ENCODE results near the gene HEPN1. TPM values are rescaled to one million over a fixed set of nuclear protein-coding genes. Genes with fewer than 3 reads are reported as not detected.

HEPN1 gene
- total and polyA plus RNA-seq, 2 of the 8 experiments (the other 6 are each of a cell fraction or from before 2014, with no cell fraction given), result not detected

DNA sequence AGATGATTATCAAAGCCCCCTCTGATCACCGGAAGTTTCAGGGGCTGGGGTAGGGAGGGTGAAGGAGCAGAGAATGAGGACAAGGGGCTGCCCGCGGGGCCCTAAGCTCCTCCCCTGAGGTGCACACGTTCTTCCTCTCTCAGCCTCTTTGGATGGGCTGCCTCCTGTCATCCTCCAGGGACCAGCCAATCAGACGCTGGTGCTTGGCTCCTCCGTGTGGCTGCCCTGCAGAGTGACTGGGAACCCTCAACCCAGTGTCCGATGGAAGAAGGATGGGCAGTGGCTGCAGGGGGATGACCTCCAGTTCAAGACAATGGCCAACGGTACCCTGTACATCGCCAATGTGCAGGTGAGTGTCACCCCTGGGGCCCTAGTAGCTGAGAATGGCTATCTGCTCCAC lies 46.3 kb upstream of the HEPN1 start:
- 36% methylated on average over 9 of the region's 9 CpGs; no CpG with 5 or more reads in 1 of the 2 experiments for WGBS, 2 experiments (ENCODE audit: extremely low coverage in 1 of 2, insufficient coverage in 1 of 2, insufficient read length in 1 of 2, insufficient replicate concordance in 2 of 2, low coverage in 1 of 2, low lambda C conversion rate in 2 of 2, missing lambda C conversion rate in 1 of 2)
- H3K9ac ChIP-seq (replicated peaks in 1 of 4; ENCODE audit: extremely low read depth in 1 of 4, low read depth in 3 of 4, low read length in 3 of 4), result no peak overlapping the region
- no peak overlapping the region for H2BK120ac ChIP-seq (replicated peaks; ENCODE audit: low read depth, low read length)
- no peak overlapping the region for H3K56ac ChIP-seq (replicated peaks; ENCODE audit: insufficient read length, low read depth, low read length)
- no peak overlapping the region for H3K4me3 ChIP-seq (ENCODE audit: extremely low read depth in 1 of 4, insufficient read depth in 2 of 4, low read depth in 3 of 4, low read length in 4 of 4)
- no peak overlapping the region; the same call in 1 of the 2 replicates for H3K27ac ChIP-seq (ENCODE audit: low read depth, low read length)
- no peak overlapping the region for H2BK5ac ChIP-seq (ENCODE audit: low read depth, low read length)
- no peak overlapping the region for H3K23ac ChIP-seq (ENCODE audit: insufficient read length)
- H2BK12ac ChIP-seq (ENCODE audit: low read depth, low read length), result no peak overlapping the region
- H3K36me3 ChIP-seq (ENCODE audit: control insufficient read depth in 2 of 4, insufficient read depth in 4 of 4, low read length in 3 of 4), result peaks cover 0 to 4% (median 0%) of the 10 kb centered on the region in 4 experiments; a peak in 1 of 8 replicates
- H3K4ac ChIP-seq (replicated peaks; ENCODE audit: insufficient read length, low read depth, low read length), result no peak overlapping the region
- no peak for DNase-seq (ENCODE audit: low read depth in 1 of 2, low spot score in 2 of 2)
- no peak overlapping the region for H2AFZ ChIP-seq (ENCODE audit: low read length)
- H3K14ac ChIP-seq (ENCODE audit: insufficient read length), result no peak overlapping the region
- H3K79me2 ChIP-seq (ENCODE audit: control insufficient read depth in 1 of 2, insufficient read depth in 2 of 2, low read length in 2 of 2), result no peaks in the 10 kb centered on the region
- TF ChIP-seq RAD21 (IDR thresholded peaks at IDR 0.05 in 1 of 2, conservative IDR thresholded peaks at IDR 0.05 in 1 of 2; ENCODE audit: low read depth in 2 of 2, low read length in 2 of 2), result peak; percentile 7 to 21; a peak in 1 of 4 replicates
- TF ChIP-seq CHD2 (IDR thresholded peaks at IDR 0.05; ENCODE audit: low read length), result no peak
- TF ChIP-seq, protein P1, sequence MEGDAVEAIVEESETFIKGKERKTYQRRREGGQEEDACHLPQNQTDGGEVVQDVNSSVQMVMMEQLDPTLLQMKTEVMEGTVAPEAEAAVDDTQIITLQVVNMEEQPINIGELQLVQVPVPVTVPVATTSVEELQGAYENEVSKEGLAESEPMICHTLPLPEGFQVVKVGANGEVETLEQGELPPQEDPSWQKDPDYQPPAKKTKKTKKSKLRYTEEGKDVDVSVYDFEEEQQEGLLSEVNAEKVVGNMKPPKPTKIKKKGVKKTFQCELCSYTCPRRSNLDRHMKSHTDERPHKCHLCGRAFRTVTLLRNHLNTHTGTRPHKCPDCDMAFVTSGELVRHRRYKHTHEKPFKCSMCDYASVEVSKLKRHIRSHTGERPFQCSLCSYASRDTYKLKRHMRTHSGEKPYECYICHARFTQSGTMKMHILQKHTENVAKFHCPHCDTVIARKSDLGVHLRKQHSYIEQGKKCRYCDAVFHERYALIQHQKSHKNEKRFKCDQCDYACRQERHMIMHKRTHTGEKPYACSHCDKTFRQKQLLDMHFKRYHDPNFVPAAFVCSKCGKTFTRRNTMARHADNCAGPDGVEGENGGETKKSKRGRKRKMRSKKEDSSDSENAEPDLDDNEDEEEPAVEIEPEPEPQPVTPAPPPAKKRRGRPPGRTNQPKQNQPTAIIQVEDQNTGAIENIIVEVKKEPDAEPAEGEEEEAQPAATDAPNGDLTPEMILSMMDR (IDR thresholded peaks at IDR 0.05; ENCODE audit: control extremely low read depth in 1 of 3, insufficient read depth in 1 of 3, low read depth in 1 of 3, low read length in 3 of 3), result peak in 2 of 3 experiments; percentile 12 to 35; a peak in 3 of 4 replicates
- TF ChIP-seq, protein P2, sequence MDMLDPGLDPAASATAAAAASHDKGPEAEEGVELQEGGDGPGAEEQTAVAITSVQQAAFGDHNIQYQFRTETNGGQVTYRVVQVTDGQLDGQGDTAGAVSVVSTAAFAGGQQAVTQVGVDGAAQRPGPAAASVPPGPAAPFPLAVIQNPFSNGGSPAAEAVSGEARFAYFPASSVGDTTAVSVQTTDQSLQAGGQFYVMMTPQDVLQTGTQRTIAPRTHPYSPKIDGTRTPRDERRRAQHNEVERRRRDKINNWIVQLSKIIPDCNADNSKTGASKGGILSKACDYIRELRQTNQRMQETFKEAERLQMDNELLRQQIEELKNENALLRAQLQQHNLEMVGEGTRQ (IDR thresholded peaks at IDR 0.05; ENCODE audit: low read length), result no peak
- TF ChIP-seq RXRA (IDR thresholded peaks at IDR 0.05; ENCODE audit: insufficient read depth, low read depth, low read length), result no peak
- peaks cover 8% of the 10 kb centered on the region; the same call in 1 of the 2 replicates for H3K23me2 ChIP-seq (ENCODE audit: low read depth, low read length)
- no peaks in the 10 kb centered on the region for H3K9me3 ChIP-seq (ENCODE audit: insufficient read depth in 2 of 2, low read depth in 1 of 2, low read length in 1 of 2)
- H3K4me2 ChIP-seq (ENCODE audit: insufficient read depth in 1 of 2, low read depth in 2 of 2, low read length in 2 of 2), result no peak overlapping the region
- H2BK20ac ChIP-seq (ENCODE audit: low read length), result no peak overlapping the region
- H4K5ac ChIP-seq (ENCODE audit: insufficient read length, low read depth, low read length), result no peak overlapping the region
- POLR2A ChIA-PET (ENCODE audit: partially characterized antibody), result interaction anchor here (0.8 to 1.5 kb wide), 3 partner anchors 9 to 81 kb away, joined by 3 read pairs; no protein-coding TSS in a partner anchor
- H3K4me1 ChIP-seq (replicated peaks in 1 of 4; ENCODE audit: control insufficient read depth in 3 of 4, insufficient read depth in 4 of 4, low read length in 3 of 4), result peaks cover 0 to 17% (median 9%) of the 10 kb centered on the region in 4 experiments; a peak in 5 of 7 replicates
- peaks cover 6 to 9% of the 10 kb centered on the region in 2 experiments for H4K20me1 ChIP-seq (replicated peaks in 1 of 2; ENCODE audit: control insufficient read depth in 1 of 2, insufficient read depth in 2 of 2, low read length in 2 of 2)
- CTCF ChIA-PET (ENCODE audit: partially characterized antibody), result interaction anchor here (0.6 to 5.6 kb wide), 4 partner anchors 14 to 45 kb away, joined by 3 to 52 read pairs (median 3); no protein-coding TSS in a partner anchor
- H2BK15ac ChIP-seq (ENCODE audit: low read length), result no peak overlapping the region; the same call in 1 of the 2 replicates
- no peak overlapping the region for H4K8ac ChIP-seq (ENCODE audit: extremely low read depth, insufficient read depth, low read length)
- no peak overlapping the region for H4K91ac ChIP-seq (replicated peaks; ENCODE audit: insufficient read length, low read length)
- H2AK5ac ChIP-seq (ENCODE audit: low read depth, low read length), result no peak overlapping the region
- H3K79me1 ChIP-seq (ENCODE audit: low read depth, low read length), result no peaks in the 10 kb centered on the region
- no peak for FAIRE-seq
- peaks cover 38 to 83% (median 73%) of the 10 kb centered on the region in 4 experiments for H3K27me3 ChIP-seq (replicated peaks in 1 of 4; ENCODE audit: control insufficient read depth in 3 of 4, extremely low read depth in 1 of 4, insufficient read depth in 3 of 4, low read length in 3 of 4)
- H3K18ac ChIP-seq (ENCODE audit: extremely low read depth, low read length), result no peak overlapping the region
